HEK293T (cell line): ENCODE results near the gene TRPV4.

Source experiments
- CTCF ChIA-PET: fragments of 350-600 bp; formaldehyde crosslinking; extraction: SDS; loops from one replicate; lab custom pipeline; 2021; ENCODE audit warnings: antibody characterized with exemption, inconsistent platforms; lab: Yijun Ruan, JAX
- POLR2A ChIA-PET: fragments of 350-600 bp; formaldehyde crosslinking; extraction: SDS; loops from one replicate; lab custom pipeline; 2020; ENCODE audit warnings: antibody characterized with exemption, inconsistent platforms; lab: Yijun Ruan, JAX
- DNase-seq: peaks from one replicate; pipeline ENCODE4 v3.0.0; 2012; ENCODE audit warnings: mixed read lengths; ENCODE audit errors: extremely low spot score
- ARNT ChIP-seq: fragments of 450-650 bp; IDR thresholded peaks from 2 replicates; pipeline ENCODE4 v1.6.1; 2017; ENCODE audit warnings: mild to moderate bottlenecking
- BHLHE40 ChIP-seq: fragments of 450-650 bp; IDR thresholded peaks from 2 replicates; pipeline ENCODE4 v1.6.1; 2016; ENCODE audit warnings: mild to moderate bottlenecking, moderate library complexity, borderline replicate concordance
- CTBP1 ChIP-seq: fragments of 450-650 bp; IDR thresholded peaks from 2 replicates; pipeline ENCODE4 v1.6.1; 2016; ENCODE audit warnings: borderline replicate concordance
- ELF4 ChIP-seq: fragments of 450-650 bp; IDR thresholded peaks from 2 replicates; pipeline ENCODE4 v1.6.1; 2017; ENCODE audit warnings: antibody characterized with exemption
- FOXA1 ChIP-seq: fragments of 450-650 bp; IDR thresholded peaks from 2 replicates; pipeline ENCODE4 v1.6.1; 2016; ENCODE audit warnings: mild to moderate bottlenecking
- FOXK2 ChIP-seq: fragments of 450-650 bp; IDR thresholded peaks from 2 replicates; pipeline ENCODE4 v1.6.1; 2016; ENCODE audit warnings: mild to moderate bottlenecking
- FOXM1 ChIP-seq: fragments of 450-650 bp; IDR thresholded peaks from 2 replicates; pipeline ENCODE4 v1.6.1; 2017; ENCODE audit warnings: mild to moderate bottlenecking, borderline replicate concordance
- HDGF ChIP-seq: fragments of 450-650 bp; IDR thresholded peaks from 2 replicates; pipeline ENCODE4 v1.6.1; 2017; ENCODE audit warnings: antibody characterized with exemption, borderline replicate concordance
- L3MBTL2 ChIP-seq: fragments of 450-650 bp; conservative IDR thresholded peaks from 2 replicates; pipeline ENCODE4 v1.6.1; 2016; ENCODE audit warnings: mild to moderate bottlenecking
- LEF1 ChIP-seq: fragments of 450-650 bp; IDR thresholded peaks from 2 replicates; pipeline ENCODE4 v1.6.1; 2017; ENCODE audit warnings: mild to moderate bottlenecking, borderline replicate concordance
- NFRKB ChIP-seq: fragments of 450-650 bp; IDR thresholded peaks from 2 replicates; pipeline ENCODE4 v1.6.1; 2016; ENCODE audit warnings: mild to moderate bottlenecking, moderate library complexity
- PKNOX1 ChIP-seq: fragments of 450-650 bp; IDR thresholded peaks from 2 replicates; pipeline ENCODE4 v1.6.1; 2016
- SP1 ChIP-seq: fragments of 450-650 bp; IDR thresholded peaks from 2 replicates; pipeline ENCODE4 v1.6.1; 2017
- SUZ12 ChIP-seq: fragments of 450-650 bp; IDR thresholded peaks from 2 replicates; pipeline ENCODE4 v1.6.1; 2016; ENCODE audit warnings: mild to moderate bottlenecking
- TARDBP ChIP-seq: fragments of 450-650 bp; IDR thresholded peaks from 2 replicates; pipeline ENCODE4 v1.6.1; 2016
- ZNF384 ChIP-seq: fragments of 450-650 bp; IDR thresholded peaks from 2 replicates; pipeline ENCODE4 v1.6.1; 2016

The TRPV4 gene

GRCh38 chr12:109786799-109787198 lies 46.4 kb downstream of the TRPV4 start:
- CTCF ChIA-PET = no interaction called here
- no peak for DNase-seq
- TF ChIP-seq CTBP1 = no peak
- TF ChIP-seq NFRKB = no peak
- no peak for TF ChIP-seq ELF4
- no peak for TF ChIP-seq LEF1
- TF ChIP-seq PKNOX1 = no peak
- TF ChIP-seq BHLHE40 = no peak
- TF ChIP-seq L3MBTL2 = no peak
- no peak for TF ChIP-seq HDGF
- POLR2A ChIA-PET = no interaction called here

- no peak for DNase-seq
- TF ChIP-seq BHLHE40 = no peak
- no peak for TF ChIP-seq SUZ12
- no peak for TF ChIP-seq L3MBTL2
- no peak for TF ChIP-seq FOXM1
- TF ChIP-seq NFRKB = no peak
- no peak for TF ChIP-seq ELF4
- TF ChIP-seq ZNF384 = no peak
- TF ChIP-seq ARNT = no peak
- no peak for TF ChIP-seq FOXA1
- no peak for TF ChIP-seq PKNOX1
- no peak for TF ChIP-seq FOXK2
- ChIA-PET CTCF (interaction anchor here (0.8 kb wide), 1 partner anchor 11 kb away, joined by 3 read pairs; no protein-coding TSS in a partner anchor), POLR2A (no interaction called here)
Measured at GRCh38 chr12:109785854-109786253, 47.3 kb downstream of the TRPV4 start.

- DNase-seq = no peak
- ChIA-PET POLR2A (no interaction called here), CTCF (interaction anchor here (0.6 kb wide), 1 partner anchor 9 kb away, joined by 3 read pairs; no protein-coding TSS in a partner anchor)
- TF ChIP-seq CTBP1 (no peak), FOXM1 (no peak), PKNOX1 (no peak), BHLHE40 (no peak), FOXK2 (no peak), L3MBTL2 (no peak), NFRKB (no peak), LEF1 (no peak), ZNF384 (no peak), ARNT (no peak), TARDBP (no peak), SP1 (no peak), HDGF (no peak), ELF4 (no peak), SUZ12 (no peak)
Measured at GRCh38 chr12:109783965-109784244, 49.3 kb downstream of the TRPV4 start.

GRCh38 chr12:109783135-109783964 lies 49.8 kb downstream of the TRPV4 start:
- no peak for DNase-seq
- TF ChIP-seq SP1 (no peak), PKNOX1 (no peak), L3MBTL2 (no peak), BHLHE40 (no peak), ELF4 (no peak), LEF1 (no peak), TARDBP (no peak), HDGF (no peak), FOXK2 (no peak), FOXM1 (no peak), FOXA1 (no peak), NFRKB (no peak), ARNT (no peak), CTBP1 (no peak), SUZ12 (no peak), ZNF384 (no peak)
- ChIA-PET CTCF (interaction anchor here (0.6 kb wide), 1 partner anchor 8 kb away, joined by 3 read pairs; no protein-coding TSS in a partner anchor), POLR2A (no interaction called here)

- no peak for TF ChIP-seq LEF1
- no peak for TF ChIP-seq SUZ12
- no peak for TF ChIP-seq BHLHE40
- TF ChIP-seq HDGF = no peak
- TF ChIP-seq TARDBP = no peak
- no peak for TF ChIP-seq SP1
- TF ChIP-seq PKNOX1 = no peak
- TF ChIP-seq ARNT = no peak
- no peak for TF ChIP-seq FOXA1
- TF ChIP-seq CTBP1 = no peak
- no peak for TF ChIP-seq ELF4
- TF ChIP-seq NFRKB = no peak
- ChIA-PET POLR2A (no interaction called here), CTCF (no interaction called here)
- no peak for DNase-seq
Measured at GRCh38 chr12:109782326-109782703, 50.9 kb downstream of the TRPV4 start.
